GM23248 (cell line): ENCODE measurements around the gene KCNQ2. TPM values are rescaled to one million over a fixed set of nuclear protein-coding genes. Genes with fewer than 3 reads are reported as not detected.

Experiments used
- DNase-seq: peaks from one replicate; pipeline ENCODE4 v3.0.0-alpha.2; 2015
- H2AFZ ChIP-seq: fragments of 200-600 bp; sonication (generic); 2 replicates; pipeline ENCODE4 v1.6.1; 2016; ENCODE audit warnings: antibody characterized with exemption
- H3F3A ChIP-seq: fragments of 200-600 bp; sonication (generic); 2 replicates; pipeline ENCODE4 v1.6.1; 2016; ENCODE audit warnings: mild to moderate bottlenecking, antibody characterized with exemption, mixed run types; ENCODE audit not compliant: insufficient read depth
- H3K27ac ChIP-seq: fragments of 200-600 bp; sonication (generic); 2 replicates; pipeline ENCODE4 v1.5.1; 2016; ENCODE audit warnings: mild to moderate bottlenecking
- H3K27me3 ChIP-seq: fragments of 200-600 bp; sonication (generic); replicated peaks from 2 replicates; pipeline ENCODE4 v1.6.1; 2016; ENCODE audit warnings: mild to moderate bottlenecking; ENCODE audit not compliant: insufficient read depth
- H3K36me3 ChIP-seq: fragments of 200-600 bp; sonication (generic); 2 replicates; pipeline ENCODE4 v1.6.1; 2016; ENCODE audit warnings: low read depth, mild to moderate bottlenecking
- H3K4me1 ChIP-seq: fragments of 200-600 bp; sonication (generic); 2 replicates; pipeline ENCODE4 v1.6.1; 2016; ENCODE audit warnings: mild to moderate bottlenecking; ENCODE audit not compliant: insufficient read depth
- H3K4me2 ChIP-seq: fragments of 200-600 bp; sonication (generic); one replicate; pipeline ENCODE4 v1.6.1; 2016; ENCODE audit warnings: mild to moderate bottlenecking; ENCODE audit not compliant: unreplicated experiment
- H3K4me3 ChIP-seq: fragments of 200-600 bp; sonication (generic); 2 replicates; pipeline ENCODE4 v1.5.1; 2016; ENCODE audit warnings: mild to moderate bottlenecking
- H3K79me2 ChIP-seq: fragments of 200-600 bp; sonication (generic); 2 replicates; pipeline ENCODE4 v1.6.1; 2016; ENCODE audit warnings: mild to moderate bottlenecking; ENCODE audit not compliant: insufficient read depth
- H3K9ac ChIP-seq: fragments of 200-600 bp; sonication (generic); 2 replicates; pipeline ENCODE4 v1.6.1; 2016; ENCODE audit warnings: mild to moderate bottlenecking
- H3K9me2 ChIP-seq: fragments of 200-600 bp; sonication (generic); 2 replicates; pipeline ENCODE4 v1.6.1; 2016; ENCODE audit warnings: mixed run types, mild to moderate bottlenecking, moderate library complexity; ENCODE audit not compliant: insufficient read depth
- H3K9me3 ChIP-seq: fragments of 200-600 bp; sonication (generic); one replicate; pipeline ENCODE4 v1.6.1; 2017; ENCODE audit warnings: low read depth
- H4K20me1 ChIP-seq: fragments of 200-600 bp; sonication (generic); 2 replicates; pipeline ENCODE4 v1.6.0; 2016; ENCODE audit not compliant: insufficient read depth
- EZH2 ChIP-seq: fragments of 200-600 bp; sonication (generic); IDR thresholded peaks from 2 replicates; pipeline ENCODE4 v1.6.1; 2018; ENCODE audit warnings: antibody characterized with exemption, mild to moderate bottlenecking; ENCODE audit not compliant: insufficient read depth, poor library complexity, severe bottlenecking
- EZH2phosphoT487 ChIP-seq: fragments of 200-600 bp; sonication (generic); IDR thresholded peaks from 2 replicates; pipeline ENCODE4 v1.6.1; 2018; ENCODE audit warnings: antibody characterized with exemption, moderate library complexity, mild to moderate bottlenecking, low read depth; ENCODE audit not compliant: insufficient read depth
- WGBS, 2 experiments: methylation state at CpG; one replicate each; pipeline ENCODE4 v1.1.6; 2015 to 2017; ENCODE audit warnings: low lambda C conversion rate in 2 of 2, low coverage in 1 of 2; ENCODE audit errors: missing lambda C conversion rate in 2 of 2; 5-methylcytosine and 5-hydroxymethylcytosine counted together
- in situ Hi-C: fragments of 300-500 bp; cut with MboI; formaldehyde crosslinking; loops from 2 replicates; pipeline ENCODE4 v1.15.0; 2020
- polyA plus RNA-seq: library from polyadenylated mRNA; unstranded; fragments of >200 nt; fragmentation: Nextera tagmentation; extraction: Ambion mirVana; gene quantifications from 2 replicates; pipeline ENCODE4 v1.2.1, GENCODE V29; 2016
- total RNA-seq: library from RNA; depleted of rRNA; stranded (reverse); fragments of >200 nt; shearing (Covaris generic); gene quantifications from 2 replicates; pipeline ENCODE4 v1.2.3, GENCODE V29; 2014

The KCNQ2 gene
- total and polyA plus RNA-seq, 2 experiments from 2014 or later = 0.38 TPM; not detected in 1

DNA sequence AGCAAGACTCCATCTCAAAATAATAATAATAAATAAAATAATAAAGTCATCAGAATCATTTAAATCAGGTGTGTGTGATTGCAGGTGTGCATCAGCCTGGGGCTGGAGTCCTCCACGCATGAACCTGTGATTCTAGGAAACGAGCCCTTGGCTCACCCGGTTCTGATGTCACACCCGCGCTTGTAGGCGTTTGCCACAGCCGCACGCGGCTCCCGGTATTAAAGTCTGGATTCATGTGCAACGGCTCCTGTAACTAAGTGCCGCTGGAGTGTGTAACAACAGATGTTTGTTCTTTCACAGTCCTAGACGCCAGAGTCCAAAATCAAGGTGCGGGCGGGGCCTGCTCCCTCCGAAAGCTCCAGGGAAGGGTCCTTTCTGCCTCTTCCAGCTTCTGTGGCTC lies 45.2 kb downstream of the KCNQ2 start:
- H3K27me3 ChIP-seq = no peaks in the 10 kb centered on the region
- TF ChIP-seq EZH2phosphoT487 (no peak), EZH2 (no peak)
- no peaks in the 10 kb centered on the region for H3K9me2 ChIP-seq
- no peaks in the 10 kb centered on the region for H3K79me2 ChIP-seq
- no peak overlapping the region for H3K27ac ChIP-seq
- H3K36me3 ChIP-seq = no peaks in the 10 kb centered on the region
- no peaks in the 10 kb centered on the region for H3F3A ChIP-seq
- H2AFZ ChIP-seq = no peak overlapping the region
- H3K9ac ChIP-seq = no peak overlapping the region
- H4K20me1 ChIP-seq = no peaks in the 10 kb centered on the region
- no peak overlapping the region for H3K4me2 ChIP-seq
- in situ Hi-C loops = no loop called here
- H3K9me3 ChIP-seq = no peaks in the 10 kb centered on the region
- WGBS, 2 experiments = 77 to 81% methylated on average over 16 of the region's 16 CpGs
- DNase-seq = no peak
- no peaks in the 10 kb centered on the region for H3K4me1 ChIP-seq
- H3K4me3 ChIP-seq = no peak overlapping the region

DNA sequence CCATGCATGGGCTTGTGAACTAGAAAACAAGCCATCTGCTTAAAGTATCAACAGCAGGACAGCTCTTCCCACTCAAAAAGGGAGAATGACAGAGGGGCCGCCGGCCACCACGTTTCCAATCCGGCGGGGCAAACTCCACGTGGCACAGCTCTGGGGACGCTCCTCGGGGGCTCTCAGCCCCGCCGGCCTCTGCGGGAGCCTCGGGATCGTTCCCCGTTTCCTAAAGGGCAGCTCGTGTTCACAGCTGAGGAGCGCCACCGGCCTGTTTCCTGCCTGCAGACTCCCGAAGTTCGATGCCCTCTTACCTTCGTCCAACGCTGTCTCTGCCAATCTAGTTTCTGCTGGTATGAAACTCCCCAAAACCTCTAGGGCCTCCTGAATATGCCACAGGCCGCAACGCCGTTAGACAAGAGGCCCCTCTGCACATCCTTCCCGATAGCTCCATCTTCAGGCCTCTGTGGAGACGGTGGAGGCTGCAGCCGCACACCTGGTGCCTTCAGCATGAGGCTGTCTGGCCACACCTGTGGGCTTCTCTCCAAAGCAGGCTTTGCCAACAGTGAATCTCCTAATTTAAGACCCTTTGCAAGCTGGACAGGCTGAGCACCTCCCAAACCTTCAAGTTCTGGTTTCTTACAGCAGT lies 46.5 kb downstream of the KCNQ2 start:
- Histone ChIP-seq H3K27ac (no peak overlapping the region), H2AFZ (no peak overlapping the region), H3K4me1 (no peaks in the 10 kb centered on the region), H3K9me2 (no peaks in the 10 kb centered on the region), H3K4me2 (no peak overlapping the region), H3K36me3 (no peaks in the 10 kb centered on the region), H3K9ac (no peak overlapping the region), H3K27me3 (no peaks in the 10 kb centered on the region), H3K79me2 (no peaks in the 10 kb centered on the region), H3K9me3 (no peaks in the 10 kb centered on the region), H3K4me3 (no peak overlapping the region), H3F3A (no peaks in the 10 kb centered on the region), H4K20me1 (no peaks in the 10 kb centered on the region)
- in situ Hi-C loops = no loop called here
- TF ChIP-seq EZH2phosphoT487 (no peak), EZH2 (no peak)
- 54 to 66% methylated on average over 27 of the region's 27 CpGs for whole genome bisulfite sequencing, 2 experiments
- DNase-seq = no peak

DNA sequence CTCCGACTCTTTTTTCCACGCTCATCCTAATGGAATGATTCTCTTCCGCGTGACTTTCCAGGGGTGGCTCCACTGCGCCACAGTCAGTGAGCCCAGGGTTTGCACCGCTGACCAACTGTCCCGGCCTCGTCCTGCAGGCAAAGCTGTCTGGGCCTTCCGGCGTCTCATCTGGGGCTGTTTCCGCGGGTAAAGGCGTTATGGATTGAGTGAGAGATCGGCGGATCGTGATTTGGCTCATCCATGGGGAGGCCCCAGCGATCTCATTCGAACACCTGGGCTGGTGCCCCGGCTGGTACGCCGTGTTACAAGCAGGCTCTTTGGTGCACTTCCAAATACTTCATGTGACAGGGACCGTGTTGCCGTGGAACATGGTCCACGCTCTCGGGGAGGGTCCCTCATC lies 47.8 kb downstream of the KCNQ2 start:
- Histone ChIP-seq H3K9me3 (no peaks in the 10 kb centered on the region), H3K9ac (no peak overlapping the region), H2AFZ (no peak overlapping the region), H3K27ac (no peak overlapping the region), H3K4me2 (no peak overlapping the region), H3K79me2 (no peaks in the 10 kb centered on the region), H4K20me1 (no peaks in the 10 kb centered on the region), H3F3A (no peaks in the 10 kb centered on the region), H3K4me1 (no peaks in the 10 kb centered on the region), H3K36me3 (no peaks in the 10 kb centered on the region), H3K4me3 (no peak overlapping the region), H3K27me3 (peaks cover 8% of the 10 kb centered on the region; the same call in 1 of the 2 replicates), H3K9me2 (no peaks in the 10 kb centered on the region)
- TF ChIP-seq EZH2 = no peak
- TF ChIP-seq EZH2phosphoT487 = no peak
- DNase-seq = no peak
- in situ Hi-C loops = no loop called here
- 78 to 82% methylated on average over 25 of the region's 25 CpGs for WGBS, 2 experiments

DNA sequence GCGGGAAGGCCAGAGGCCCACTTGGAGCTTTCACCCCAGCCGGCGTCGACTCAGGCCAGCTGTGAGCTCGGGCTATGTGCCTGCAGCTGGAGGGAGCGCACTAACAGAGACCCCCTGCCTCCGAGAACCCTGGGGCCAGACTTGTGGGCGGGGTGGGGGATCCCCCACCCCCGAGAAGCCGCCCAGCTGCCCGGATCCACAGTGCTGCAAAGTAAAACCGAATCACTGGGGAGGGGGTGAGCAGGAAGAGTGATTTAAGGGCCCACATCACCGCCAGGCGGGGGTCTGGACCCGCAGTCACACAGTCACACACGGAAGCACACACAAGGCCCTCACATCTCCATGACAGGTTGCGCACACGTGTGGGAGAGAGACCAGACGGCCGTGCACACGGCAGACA lies 48.7 kb downstream of the KCNQ2 start:
- H3K27ac ChIP-seq = no peak overlapping the region
- H3K9me3 ChIP-seq = no peaks in the 10 kb centered on the region
- no peaks in the 10 kb centered on the region for H3K4me1 ChIP-seq
- TF ChIP-seq EZH2phosphoT487 (no peak), EZH2 (no peak)
- no peaks in the 10 kb centered on the region for H3K79me2 ChIP-seq
- in situ Hi-C loops = no loop called here
- H3K9me2 ChIP-seq = no peaks in the 10 kb centered on the region
- H3K9ac ChIP-seq = no peak overlapping the region
- 34 to 44% methylated on average over 18 to 21 of the region's 21 CpGs for WGBS, 2 experiments
- H3K4me3 ChIP-seq = no peak overlapping the region
- no peak overlapping the region for H2AFZ ChIP-seq
- no peak overlapping the region for H3K4me2 ChIP-seq
- H3K36me3 ChIP-seq = no peaks in the 10 kb centered on the region
- H3F3A ChIP-seq = no peaks in the 10 kb centered on the region
- no peaks in the 10 kb centered on the region for H4K20me1 ChIP-seq
- H3K27me3 ChIP-seq = peaks cover 8% of the 10 kb centered on the region; the same call in 1 of the 2 replicates
- no peak for DNase-seq

DNA sequence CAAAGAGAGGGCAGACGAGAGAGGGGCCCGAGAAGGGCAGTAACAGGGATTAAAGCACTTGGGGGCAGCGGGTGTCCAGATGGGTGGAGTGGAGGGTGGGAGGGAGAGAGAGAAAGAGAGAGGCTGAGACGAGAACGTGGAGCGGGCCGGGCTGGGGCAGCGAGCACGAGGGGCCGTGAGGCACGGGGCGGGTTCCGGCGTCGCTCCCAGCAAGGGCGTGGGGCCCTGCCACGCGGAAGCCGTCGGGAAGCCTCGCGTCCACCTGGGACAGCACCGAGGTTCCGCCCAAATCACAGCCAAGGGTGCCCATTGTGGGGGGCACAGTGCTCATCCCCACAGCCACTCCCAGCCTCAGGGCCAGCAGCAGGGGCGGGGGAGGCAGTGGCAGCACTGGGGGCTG lies 49.8 kb downstream of the KCNQ2 start:
- no peak overlapping the region for H3K4me2 ChIP-seq
- in situ Hi-C loops = no loop called here
- no peaks in the 10 kb centered on the region for H3K4me1 ChIP-seq
- H3K27me3 ChIP-seq = peaks cover 8% of the 10 kb centered on the region; the same call in 1 of the 2 replicates
- H3K79me2 ChIP-seq = no peaks in the 10 kb centered on the region
- no peak overlapping the region for H3K9ac ChIP-seq
- H3K36me3 ChIP-seq = no peaks in the 10 kb centered on the region
- no peaks in the 10 kb centered on the region for H3K9me2 ChIP-seq
- H3K4me3 ChIP-seq = no peak overlapping the region
- 77 to 88% methylated on average over 12 to 24 of the region's 25 CpGs for WGBS, 2 experiments
- TF ChIP-seq EZH2 = no peak
- TF ChIP-seq EZH2phosphoT487 = no peak
- H3K9me3 ChIP-seq = no peaks in the 10 kb centered on the region
- DNase-seq = no peak
- no peak overlapping the region for H3K27ac ChIP-seq
- no peaks in the 10 kb centered on the region for H3F3A ChIP-seq
- no peak overlapping the region for H2AFZ ChIP-seq
- no peaks in the 10 kb centered on the region for H4K20me1 ChIP-seq
